ENCODE data around the gene C4orf36.

The C4orf36 gene

GRCh38 chr4:86853209-86853608 is 39.0 kb downstream of the C4orf36 start:
- no peak for FAIRE-seq

- no peak for FAIRE-seq
Observed at GRCh38 chr4:86848732-86849619, 43.2 kb downstream of the C4orf36 start, which contains the start of gene SLC10A6. Gene SLC10A6 (minus strand): TSS chr4:86849384. CDS start chr4:86849115, 269 bp downstream.

DNA sequence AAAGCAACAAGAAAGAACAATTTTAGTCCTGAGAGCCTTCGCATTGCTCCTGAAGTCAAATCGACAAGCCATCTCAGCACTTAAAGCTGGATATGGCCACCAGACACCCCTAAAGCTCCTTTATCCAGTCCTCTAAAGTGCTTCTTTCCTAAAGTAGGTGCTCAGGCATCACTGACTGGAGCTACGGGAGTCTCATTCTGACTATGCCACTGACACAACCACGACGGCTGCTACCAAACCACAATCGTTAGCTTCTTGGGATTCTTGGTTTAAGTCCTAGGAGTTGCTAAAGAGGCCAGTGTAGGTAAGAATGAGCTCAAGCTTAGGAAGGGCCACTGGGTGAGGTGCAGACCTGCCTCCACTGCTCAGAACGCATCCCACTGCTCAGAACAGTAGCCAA is 44.1 kb downstream of the C4orf36 start:
- FAIRE-seq = no peak

DNA sequence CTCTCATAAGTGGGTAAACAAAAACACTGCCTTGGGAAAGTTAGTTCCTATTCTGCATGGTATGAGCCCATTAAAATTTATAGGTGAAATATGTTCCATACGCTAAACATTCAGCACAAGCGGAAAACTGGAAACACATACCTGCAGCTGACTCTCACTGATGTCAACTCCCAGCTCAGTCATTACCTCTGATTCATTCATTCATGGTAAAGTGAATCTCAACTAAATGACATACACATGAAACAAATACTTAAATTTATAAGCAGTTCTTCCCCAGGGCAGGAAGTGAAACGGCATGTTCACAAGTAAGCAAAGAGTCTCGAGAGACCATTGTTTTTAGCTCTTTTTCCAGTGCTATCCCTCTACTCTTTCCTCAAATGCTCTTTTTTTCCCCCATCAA is 44.7 kb downstream of the C4orf36 start:
- FAIRE-seq = no peak

GRCh38 chr4:86846921-86847320 is 45.3 kb downstream of the C4orf36 start:
- no peak for FAIRE-seq

GRCh38 chr4:86845593-86845992 is 46.6 kb downstream of the C4orf36 start:
- FAIRE-seq = no peak

GRCh38 chr4:86841309-86841708 is 50.9 kb downstream of the C4orf36 start:
- no peak for FAIRE-seq

DNA sequence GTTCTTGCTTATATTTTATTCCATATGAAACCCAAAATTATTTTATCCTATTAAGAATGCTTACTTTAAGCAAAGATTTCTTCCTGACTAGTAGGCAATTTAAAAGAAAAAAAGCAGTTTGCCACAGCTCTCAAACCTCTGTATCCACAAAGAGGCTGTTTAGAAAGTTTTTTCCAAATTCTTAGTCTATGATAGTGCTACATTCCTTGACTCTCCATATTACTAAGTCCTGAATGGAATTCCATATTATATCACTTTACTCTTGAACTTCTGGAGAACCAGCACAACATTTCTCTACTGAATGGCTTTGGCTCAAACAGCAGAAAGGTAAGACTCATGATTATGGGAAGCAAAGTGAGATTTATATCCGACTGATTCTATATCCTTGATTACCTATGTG is 51.4 kb downstream of the C4orf36 start:
- FAIRE-seq = no peak

DNA sequence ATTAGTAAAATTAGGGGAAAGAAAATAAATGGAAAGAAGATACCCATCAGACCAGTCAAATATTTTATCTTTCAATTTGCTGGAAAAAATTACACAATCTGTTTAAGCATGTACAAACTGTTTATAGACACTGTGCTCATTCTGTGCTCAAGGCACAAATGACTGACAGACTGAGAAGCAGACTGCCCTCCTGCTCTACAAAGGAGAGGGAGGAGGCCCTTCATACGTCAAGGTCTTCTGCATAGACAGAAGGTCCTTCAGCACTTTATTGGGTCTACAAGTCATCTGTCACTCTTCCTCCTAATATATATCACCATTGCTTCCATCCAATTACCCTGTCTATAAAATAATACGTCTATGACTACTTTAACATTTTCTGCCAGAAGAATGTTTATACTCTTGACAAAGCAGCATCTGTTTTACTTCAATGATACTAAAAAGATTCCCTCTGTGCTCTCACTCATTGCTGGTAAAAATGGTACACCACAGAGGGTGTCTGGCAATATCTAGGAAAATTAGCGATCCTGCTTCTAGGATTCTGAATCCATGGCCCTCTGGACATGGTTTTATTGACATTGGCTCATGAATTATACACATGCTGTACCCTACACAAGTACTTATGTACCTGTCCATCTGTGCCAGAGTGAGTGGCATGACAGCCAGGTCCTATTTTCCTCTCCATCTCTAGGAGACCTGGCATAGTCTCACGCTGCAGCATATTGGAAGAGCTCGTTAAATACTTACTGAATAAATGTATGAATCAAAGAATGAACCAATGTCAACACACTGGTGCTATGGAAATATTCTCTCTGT is 54.3 kb downstream of the C4orf36 start:
- no peak for FAIRE-seq

- FAIRE-seq = no peak
Observed at GRCh38 chr4:86835677-86836076, 56.5 kb downstream of the C4orf36 start.

- no peak for FAIRE-seq
Observed at GRCh38 chr4:86834901-86835300, 57.3 kb downstream of the C4orf36 start.

DNA sequence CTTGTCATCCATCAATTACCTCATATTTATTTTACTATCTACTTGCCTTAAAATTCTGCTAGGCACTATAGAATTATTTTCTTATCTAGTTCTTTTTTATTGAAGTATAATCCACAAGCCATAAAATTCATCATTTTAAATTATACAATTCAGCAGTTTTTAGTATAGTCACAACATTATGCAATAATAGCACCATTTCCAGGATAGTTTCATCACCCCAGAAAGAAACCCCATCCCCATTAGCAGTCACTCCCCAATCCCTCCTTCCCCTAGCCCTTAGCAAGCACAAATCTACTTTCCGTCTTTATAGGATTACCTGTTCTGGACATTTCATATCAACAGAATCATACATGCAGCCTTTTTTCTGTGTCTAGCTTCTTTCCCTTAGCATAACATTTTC is 58.6 kb downstream of the C4orf36 start:
- no peak for FAIRE-seq

DNA sequence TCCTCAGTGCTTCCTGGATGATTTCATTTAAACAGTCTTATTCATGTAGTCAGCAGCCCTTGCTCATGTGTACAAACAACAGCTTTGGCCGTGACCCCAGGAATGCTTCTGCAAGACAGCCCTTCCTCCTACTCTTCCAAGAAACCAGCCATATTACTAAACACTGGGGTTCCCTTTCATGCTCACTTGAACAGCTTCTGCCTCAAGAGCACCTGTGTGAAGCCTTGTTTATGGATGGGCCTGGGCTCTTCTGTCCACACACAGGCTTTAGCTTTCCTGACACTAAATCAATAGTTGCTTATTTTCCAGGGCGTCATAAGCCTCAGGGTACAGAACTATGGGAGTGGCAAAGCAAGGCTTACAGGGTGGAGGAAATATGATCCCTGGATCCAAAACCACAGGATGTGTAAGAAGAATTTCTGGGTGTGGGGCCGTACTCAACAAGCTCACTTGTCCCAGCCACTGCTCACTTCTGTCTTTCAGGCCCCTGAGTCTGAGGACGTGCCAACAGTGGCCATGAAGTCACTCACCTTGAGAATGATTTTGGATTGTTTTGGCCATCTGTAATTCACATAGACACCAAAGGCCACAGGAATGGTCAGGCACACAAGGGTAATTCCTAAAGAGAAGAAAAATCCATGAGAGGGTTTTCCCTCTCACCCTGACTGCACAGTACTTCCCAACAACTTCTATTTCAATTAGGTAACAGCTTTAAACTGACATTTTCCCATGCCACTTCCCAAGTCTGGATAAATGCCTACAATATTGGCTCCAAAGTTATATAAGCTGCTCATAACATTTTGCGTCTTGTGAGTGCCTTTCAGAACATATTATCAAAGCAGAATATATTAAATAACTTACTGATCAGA is 60.7 kb downstream of the C4orf36 start:
- FAIRE-seq = no peak

Measured in colon (tissue), 2 donors.